IPS DF 4.7 (cell line): Measurements from ENCODE around the gene OSBP.

Experiments
- DNase-seq: peaks from one replicate; pipeline ENCODE4 v3.0.0-alpha.2; 2013; ENCODE audit warnings: low spot score; ENCODE audit errors: extremely low read depth

OSBP gene

GRCh38 chr11:59607703-59608454 lies 7.7 kb downstream of the OSBP start:
- no peak for DNase-seq

- DNase-seq, result no peak
Measured at GRCh38 chr11:59602432-59602831, 13.1 kb downstream of the OSBP start.

GRCh38 chr11:59601788-59602187 lies 13.8 kb downstream of the OSBP start:
- no peak for DNase-seq

- DNase-seq, result no peak
Measured at GRCh38 chr11:59600636-59601035, 14.9 kb downstream of the OSBP start.

GRCh38 chr11:59600234-59600633 lies 15.3 kb downstream of the OSBP start:
- no peak for DNase-seq

- no peak for DNase-seq
Measured at GRCh38 chr11:59598961-59599360, 16.6 kb downstream of the OSBP start.

GRCh38 chr11:59584294-59584693 lies 31.3 kb downstream of the OSBP start:
- DNase-seq, result no peak

- no peak for DNase-seq
Measured at GRCh38 chr11:59582006-59582405, 33.6 kb downstream of the OSBP start.

GRCh38 chr11:59578369-59578768 lies 37.2 kb downstream of the OSBP start:
- no peak for DNase-seq

- no peak for DNase-seq
Measured at GRCh38 chr11:59575505-59575904, 40.1 kb downstream of the OSBP start.

GRCh38 chr11:59574932-59575502 lies 40.6 kb downstream of the OSBP start:
- no peak for DNase-seq

- no peak for DNase-seq
Measured at GRCh38 chr11:59574467-59574866, 41.1 kb downstream of the OSBP start.

- DNase-seq, result no peak
Measured at GRCh38 chr11:59573216-59573615, 42.4 kb downstream of the OSBP start.

GRCh38 chr11:59572091-59572490 lies 43.5 kb downstream of the OSBP start:
- DNase-seq, result no peak

- no peak for DNase-seq
Measured at GRCh38 chr11:59562292-59562691, 53.3 kb downstream of the OSBP start.

GRCh38 chr11:59560702-59561473 lies 54.7 kb downstream of the OSBP start:
- DNase-seq, result no peak

- DNase-seq, result no peak
Measured at GRCh38 chr11:59560290-59560701, 55.3 kb downstream of the OSBP start.

GRCh38 chr11:59559886-59560285 lies 55.7 kb downstream of the OSBP start:
- DNase-seq, result no peak

- DNase-seq, result no peak
Measured at GRCh38 chr11:59558270-59558643, 57.3 kb downstream of the OSBP start.

GRCh38 chr11:59556917-59557348 lies 58.6 kb downstream of the OSBP start:
- DNase-seq, result no peak

- no peak for DNase-seq
Measured at GRCh38 chr11:59556115-59556916, 59.3 kb downstream of the OSBP start.
